ENCODE measurements around the gene KIF19.
A peak's percentile ranks its signal among the peaks of the same experiment; 100 is the strongest.
"Not testable (repeated sequence)": the region's sequence is repeated elsewhere in the genome, so short reads cannot be mapped to it uniquely, and the experiment has no call there.

KIF19 gene, protein sequence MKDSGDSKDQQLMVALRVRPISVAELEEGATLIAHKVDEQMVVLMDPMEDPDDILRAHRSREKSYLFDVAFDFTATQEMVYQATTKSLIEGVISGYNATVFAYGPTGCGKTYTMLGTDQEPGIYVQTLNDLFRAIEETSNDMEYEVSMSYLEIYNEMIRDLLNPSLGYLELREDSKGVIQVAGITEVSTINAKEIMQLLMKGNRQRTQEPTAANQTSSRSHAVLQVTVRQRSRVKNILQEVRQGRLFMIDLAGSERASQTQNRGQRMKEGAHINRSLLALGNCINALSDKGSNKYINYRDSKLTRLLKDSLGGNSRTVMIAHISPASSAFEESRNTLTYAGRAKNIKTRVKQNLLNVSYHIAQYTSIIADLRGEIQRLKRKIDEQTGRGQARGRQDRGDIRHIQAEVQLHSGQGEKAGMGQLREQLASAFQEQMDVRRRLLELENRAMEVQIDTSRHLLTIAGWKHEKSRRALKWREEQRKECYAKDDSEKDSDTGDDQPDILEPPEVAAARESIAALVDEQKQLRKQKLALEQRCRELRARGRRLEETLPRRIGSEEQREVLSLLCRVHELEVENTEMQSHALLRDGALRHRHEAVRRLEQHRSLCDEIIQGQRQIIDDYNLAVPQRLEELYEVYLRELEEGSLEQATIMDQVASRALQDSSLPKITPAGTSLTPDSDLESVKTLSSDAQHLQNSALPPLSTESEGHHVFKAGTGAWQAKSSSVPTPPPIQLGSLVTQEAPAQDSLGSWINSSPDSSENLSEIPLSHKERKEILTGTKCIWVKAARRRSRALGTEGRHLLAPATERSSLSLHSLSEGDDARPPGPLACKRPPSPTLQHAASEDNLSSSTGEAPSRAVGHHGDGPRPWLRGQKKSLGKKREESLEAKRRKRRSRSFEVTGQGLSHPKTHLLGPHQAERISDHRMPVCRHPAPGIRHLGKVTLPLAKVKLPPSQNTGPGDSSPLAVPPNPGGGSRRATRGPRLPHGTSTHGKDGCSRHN

DNA sequence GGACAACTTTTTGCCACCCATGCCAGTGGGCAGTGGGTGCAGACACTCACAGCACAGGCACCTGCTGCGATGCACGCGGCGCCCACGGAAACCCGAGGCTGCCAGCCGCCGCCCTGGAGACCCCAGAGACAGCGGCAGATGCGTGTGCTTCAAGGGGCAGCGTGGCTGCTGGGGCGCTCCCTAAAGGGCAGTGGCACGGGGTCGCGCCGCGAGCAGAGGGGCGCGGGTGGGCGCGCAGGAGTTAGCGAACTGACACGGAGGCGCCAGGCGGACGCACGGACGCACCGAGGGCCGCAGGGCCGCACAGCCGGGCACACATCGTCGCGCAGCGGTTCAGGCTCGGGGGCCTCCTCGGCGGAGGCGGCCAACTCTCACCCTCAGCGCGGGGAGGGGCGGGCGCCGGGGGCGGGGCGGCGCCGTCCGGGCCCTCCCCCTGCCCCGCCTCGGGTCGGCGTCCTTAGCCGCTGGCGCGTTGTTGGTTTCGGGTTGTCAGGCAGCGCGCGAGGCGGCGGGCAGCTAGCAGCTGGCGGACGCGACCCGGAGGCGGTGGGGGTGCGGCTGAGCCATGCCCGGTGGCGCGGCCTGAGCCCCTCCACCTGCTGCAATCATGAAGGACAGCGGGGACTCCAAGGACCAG, at the start of gene KIF19:
Gene KIF19, plus strand, starts transcription at position 484 of the 637 bp plus-strand sequence. Its CDS starts 124 bp downstream, at position 608.
- peaks cover 65% of the 10 kb centered on the region for H3K4me1 ChIP-seq
- no peak for TF ChIP-seq Cebpa-rat (IDR thresholded peaks at IDR 0.05)
- no peaks in the 10 kb centered on the region for H4K20me1 ChIP-seq
- H3K27me3 ChIP-seq, result peaks cover 6% of the 10 kb centered on the region
- H3K4me2 ChIP-seq, result peak within 1 kb of the TSS; percentile 96
- H3K27ac ChIP-seq, result no peak within 1 kb of the TSS
- peak within 1 kb of the TSS; percentile 62 for H3K4me3 ChIP-seq
- H3K9me3 ChIP-seq, result no peaks in the 10 kb centered on the region
- H3K36me3 ChIP-seq, result no peaks in the 10 kb centered on the region
- peak within 1 kb of the TSS; percentile 57 for H3K9ac ChIP-seq

DNA sequence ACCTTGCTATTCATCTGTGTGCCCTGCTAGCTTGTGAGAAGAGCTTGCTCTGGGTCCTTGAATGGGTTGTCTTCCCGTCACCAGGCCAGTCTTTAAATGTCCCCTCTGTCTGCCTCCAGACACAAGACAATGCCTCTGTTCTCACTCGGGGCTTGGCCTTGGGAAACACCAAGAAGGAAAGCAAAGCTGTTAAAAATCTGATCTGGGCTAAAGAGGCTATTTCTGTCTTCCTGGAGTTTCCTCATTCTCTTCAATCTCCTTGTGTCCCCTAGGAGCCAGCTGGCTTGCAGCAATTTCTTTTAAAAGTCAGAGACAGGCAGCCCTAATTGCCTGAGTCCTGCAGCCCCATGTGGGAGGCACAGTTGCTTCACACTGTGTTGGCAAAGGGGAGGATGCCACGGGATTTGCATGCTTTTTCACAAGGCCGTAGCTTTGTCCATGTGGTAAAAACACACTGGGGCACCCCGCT, 49.5 kb upstream of the KIF19 start:
- no peak for TF ChIP-seq Cebpa-rat (IDR thresholded peaks at IDR 0.05)
- no peaks in the 10 kb centered on the region for H3K9me3 ChIP-seq
- peak overlapping the region; percentile 93 for H3K4me2 ChIP-seq
- H3K27me3 ChIP-seq, result no peaks in the 10 kb centered on the region
- H3K36me3 ChIP-seq, result no peaks in the 10 kb centered on the region
- H3K27ac ChIP-seq, result no peak overlapping the region
- H4K20me1 ChIP-seq, result no peaks in the 10 kb centered on the region
- H3K4me1 ChIP-seq, result peaks cover 54% of the 10 kb centered on the region
- H3K4me3 ChIP-seq, result no peak overlapping the region
- H3K9ac ChIP-seq, result no peak overlapping the region

DNA sequence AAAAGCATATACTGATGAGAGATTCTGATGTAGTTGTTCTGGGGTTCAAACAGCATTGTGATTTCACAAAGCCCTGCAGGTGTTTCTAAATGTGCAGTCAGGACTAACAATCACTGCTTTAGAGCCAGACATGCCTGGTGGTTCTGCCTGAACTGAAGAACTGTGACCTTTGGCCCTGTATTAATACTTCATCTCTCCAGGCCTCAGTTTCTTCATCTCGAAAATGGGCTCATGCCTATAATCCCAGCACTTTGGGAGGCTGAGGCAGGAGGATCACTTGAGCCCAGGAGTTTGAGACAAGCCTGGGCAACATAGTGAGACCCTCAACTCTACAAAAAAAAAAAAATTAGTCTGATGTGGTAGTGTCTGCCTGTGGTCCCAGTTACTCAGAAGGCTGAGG, 48.1 kb upstream of the KIF19 start:
- no peaks in the 10 kb centered on the region for H3K27me3 ChIP-seq
- no peak overlapping the region for H3K27ac ChIP-seq
- H3K4me1 ChIP-seq, result peaks cover 62% of the 10 kb centered on the region
- no peaks in the 10 kb centered on the region for H4K20me1 ChIP-seq
- no peak overlapping the region for H3K4me2 ChIP-seq
- no peak overlapping the region for H3K9ac ChIP-seq
- no peak for TF ChIP-seq Cebpa-rat (IDR thresholded peaks at IDR 0.05)
- no peaks in the 10 kb centered on the region for H3K9me3 ChIP-seq
- no peak overlapping the region for H3K4me3 ChIP-seq
- H3K36me3 ChIP-seq, result no peaks in the 10 kb centered on the region

DNA sequence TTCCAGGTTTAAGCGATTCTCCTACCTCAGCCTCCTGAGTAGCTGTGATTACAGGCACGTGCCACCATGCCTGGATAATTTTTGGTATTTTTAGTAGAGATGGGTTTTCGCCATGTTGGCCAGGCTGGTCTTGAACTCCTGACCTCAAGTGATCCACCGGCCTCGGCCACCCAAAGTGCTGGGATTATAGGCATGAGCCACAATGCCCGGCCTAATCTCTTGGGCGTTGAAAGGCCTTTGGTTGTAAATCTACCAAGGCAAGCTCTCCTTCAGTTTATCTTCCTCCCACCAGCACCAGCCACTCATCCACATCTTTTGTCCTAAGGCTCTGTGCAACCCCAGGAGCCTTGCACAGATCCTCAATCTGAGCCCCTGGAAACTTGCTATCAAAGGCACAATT, 46.4 kb upstream of the KIF19 start:
- H3K9me3 ChIP-seq, H3K36me3 ChIP-seq, H3K27me3 ChIP-seq, H3K9ac ChIP-seq, H3K4me3 ChIP-seq, H4K20me1 ChIP-seq, H3K27ac ChIP-seq: not testable (repeated sequence)
- Histone ChIP-seq H3K4me1 (peaks cover 67% of the 10 kb centered on the region), H3K4me2 (0 out of 2 replicates have a peak overlapping the region, but pooled peaks have one; percentile 39)

DNA sequence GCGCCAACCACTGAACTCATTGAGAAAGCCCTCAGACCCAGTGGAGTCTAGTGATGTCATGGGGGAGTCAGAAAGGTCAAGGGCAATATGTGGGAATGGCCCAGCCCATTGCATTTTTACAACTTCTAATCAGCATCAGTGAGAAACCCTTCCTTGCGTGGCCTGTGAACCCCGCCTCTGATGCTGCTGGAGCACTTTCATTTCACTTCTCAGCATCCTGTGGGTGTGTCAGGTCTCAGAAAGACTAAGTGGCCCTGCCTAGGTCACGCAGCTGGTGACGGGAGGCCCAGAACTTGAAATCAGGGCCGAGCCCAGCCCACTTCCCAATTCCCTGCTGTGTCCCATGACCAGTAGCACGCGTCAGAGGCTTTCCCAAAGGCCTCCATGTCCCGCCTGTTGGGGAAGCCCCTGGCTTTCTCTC, 45.9 kb upstream of the KIF19 start:
- peak overlapping the region; percentile 39 for H3K4me2 ChIP-seq

DNA sequence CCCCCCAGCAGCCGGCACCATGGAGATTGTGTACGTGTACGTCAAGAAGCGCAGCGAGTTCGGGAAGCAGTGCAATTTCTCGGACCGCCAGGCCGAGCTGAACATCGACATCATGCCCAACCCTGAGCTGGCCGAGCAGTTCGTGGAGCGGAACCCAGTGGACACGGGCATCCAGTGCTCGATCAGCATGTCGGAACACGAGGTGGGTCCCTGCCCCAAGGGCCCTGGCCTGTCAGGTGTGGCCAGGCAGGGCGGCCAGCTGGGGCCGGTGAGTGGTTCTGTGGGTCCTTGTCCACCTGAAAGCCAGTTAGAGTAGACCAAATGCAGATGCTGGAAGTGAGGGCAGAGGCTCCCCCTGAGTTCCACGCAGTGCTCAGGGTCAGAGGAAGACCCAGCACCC, 44.2 kb upstream of the KIF19 start:
- no peak overlapping the region for H3K27ac ChIP-seq
- no peaks in the 10 kb centered on the region for H3K36me3 ChIP-seq
- no peak overlapping the region for H3K9ac ChIP-seq
- H3K4me1 ChIP-seq, result peaks cover 65% of the 10 kb centered on the region
- H4K20me1 ChIP-seq, result no peaks in the 10 kb centered on the region
- H3K9me3 ChIP-seq, result no peaks in the 10 kb centered on the region
- no peak for TF ChIP-seq Cebpa-rat (IDR thresholded peaks at IDR 0.05)
- no peaks in the 10 kb centered on the region for H3K27me3 ChIP-seq
- no peak overlapping the region for H3K4me3 ChIP-seq
- no peak overlapping the region for H3K4me2 ChIP-seq

More for the DNA sequence above, 45.9 kb upstream of the KIF19 start:
- Histone ChIP-seq H3K9ac (no peak overlapping the region), H4K20me1 (no peaks in the 10 kb centered on the region), H3K9me3 (no peaks in the 10 kb centered on the region), H3K36me3 (no peaks in the 10 kb centered on the region), H3K4me3 (no peak overlapping the region), H3K27me3 (no peaks in the 10 kb centered on the region), H3K27ac (no peak overlapping the region), H3K4me1 (peaks cover 67% of the 10 kb centered on the region)
- TF ChIP-seq Cebpa-rat (IDR thresholded peaks at IDR 0.05), result no peak

DNA sequence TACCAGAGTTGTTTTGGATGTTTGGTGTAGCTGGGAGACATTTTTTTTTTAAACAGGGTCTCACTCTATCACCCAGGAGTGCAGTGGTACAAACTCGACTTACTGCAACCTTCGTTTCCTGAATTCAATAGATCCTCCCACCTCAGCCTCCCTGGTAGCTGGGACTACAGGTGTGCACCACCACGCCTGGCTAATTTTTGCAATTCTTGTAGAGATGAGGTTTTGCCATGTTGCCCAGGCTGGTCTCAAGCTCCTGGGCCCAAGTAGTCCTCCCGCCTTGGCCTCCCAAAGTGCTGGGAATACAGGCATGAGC, 43.8 kb upstream of the KIF19 start:
- H3K36me3 ChIP-seq, H3K4me3 ChIP-seq, H3K9me3 ChIP-seq, H3K27me3 ChIP-seq, H3K9ac ChIP-seq, H4K20me1 ChIP-seq, H3K27ac ChIP-seq: not testable (repeated sequence)
- peaks cover 65% of the 10 kb centered on the region for H3K4me1 ChIP-seq
- peak overlapping the region; percentile 88 for H3K4me2 ChIP-seq

DNA sequence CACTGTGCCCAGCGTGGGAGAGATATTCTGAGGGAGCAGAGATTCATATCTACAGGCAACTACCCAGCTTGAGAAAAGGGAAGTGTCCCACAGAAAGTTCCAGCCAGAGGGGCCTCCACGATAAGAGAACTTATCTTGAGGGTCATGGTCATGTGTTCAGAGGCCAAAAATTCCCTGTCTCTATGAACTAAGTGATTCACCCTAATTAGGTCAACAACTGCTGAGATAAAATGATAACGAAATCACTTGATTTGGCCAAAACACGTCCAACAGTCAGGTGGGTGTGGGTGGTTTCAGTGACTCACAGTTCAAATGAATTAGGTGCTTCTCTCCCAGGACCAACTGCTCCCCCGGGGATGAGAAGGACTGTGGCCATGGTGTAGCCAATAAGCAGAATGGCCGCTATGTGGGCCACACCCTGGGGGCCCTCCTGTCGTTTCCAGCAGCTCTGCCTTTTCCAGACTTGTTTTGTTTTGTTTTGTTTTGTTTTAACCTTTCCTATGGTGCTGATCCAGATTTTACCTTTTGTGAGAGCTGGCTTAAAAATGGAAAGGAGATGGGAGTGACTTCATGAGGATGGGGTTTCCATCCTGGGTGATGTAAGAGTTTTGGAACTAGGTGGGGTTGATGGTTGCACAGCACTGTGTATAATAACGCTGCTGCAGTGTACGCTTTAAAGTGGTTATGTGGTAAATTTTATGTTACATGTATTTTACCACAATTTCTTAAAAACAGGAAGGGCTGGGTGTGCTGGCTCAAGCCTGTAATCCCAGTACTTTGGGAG, 43.2 kb upstream of the KIF19 start:
- Histone ChIP-seq H3K27me3 (no peaks in the 10 kb centered on the region), H4K20me1 (no peaks in the 10 kb centered on the region), H3K9me3 (no peaks in the 10 kb centered on the region), H3K4me2 (peak overlapping the region; percentile 88), H3K27ac (no peak overlapping the region), H3K9ac (no peak overlapping the region), H3K4me1 (peaks cover 62% of the 10 kb centered on the region), H3K36me3 (no peaks in the 10 kb centered on the region), H3K4me3 (no peak overlapping the region)
- no peak for TF ChIP-seq Cebpa-rat (IDR thresholded peaks at IDR 0.05)

DNA sequence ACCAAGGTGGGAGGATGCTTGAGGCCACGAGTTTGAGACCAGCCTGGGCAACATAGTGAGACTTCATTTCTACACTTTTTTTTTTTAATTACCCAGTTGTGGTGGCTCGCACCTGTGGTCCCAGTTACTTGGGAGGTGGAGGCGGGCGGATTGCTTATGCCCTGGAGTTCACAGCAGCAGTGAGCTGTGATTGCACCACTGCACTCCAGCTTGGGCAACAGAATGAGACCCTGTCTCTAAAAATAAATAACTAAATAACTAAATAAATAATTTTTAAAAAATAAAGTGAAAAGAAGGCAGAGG, 42.7 kb upstream of the KIF19 start:
- no peak for TF ChIP-seq Cebpa-rat (IDR thresholded peaks at IDR 0.05)
- no peaks in the 10 kb centered on the region for H4K20me1 ChIP-seq
- peak overlapping the region; percentile 88 for H3K4me2 ChIP-seq
- peaks cover 62% of the 10 kb centered on the region for H3K4me1 ChIP-seq
- H3K36me3 ChIP-seq, result no peaks in the 10 kb centered on the region
- no peaks in the 10 kb centered on the region for H3K9me3 ChIP-seq
- no peak overlapping the region for H3K27ac ChIP-seq
- H3K4me3 ChIP-seq, result no peak overlapping the region
- no peaks in the 10 kb centered on the region for H3K27me3 ChIP-seq
- H3K9ac ChIP-seq, result no peak overlapping the region
